ENCODE measurements around the gene NIPBL. TPM values are rescaled to one million over a fixed set of nuclear protein-coding genes. Genes with fewer than 3 reads are reported as not detected.

Gene NIPBL
- total RNA-seq, 1 donor: 41.8 TPM

GRCh38 chr5:36953043-36953442 is 76.5 kb downstream of the NIPBL start:
- H3K4me3 ChIP-seq (ENCODE audit: low read depth, low read length): no peak overlapping the region
- TF ChIP-seq CTCF (IDR thresholded peaks at IDR 0.05; ENCODE audit: insufficient read depth, low read length): no peak
- no peak for DNase-seq (ENCODE audit: low read depth)

- H3K4me3 ChIP-seq (ENCODE audit: low read depth, low read length): no peak overlapping the region
- peak; percentile 13 for DNase-seq (ENCODE audit: low read depth)
- TF ChIP-seq CTCF (IDR thresholded peaks at IDR 0.05; ENCODE audit: insufficient read depth, low read length): no peak
These were observed 81.5 kb downstream of the NIPBL start for GRCh38 chr5:36957953-36958537.

GRCh38 chr5:36958612-36959011 is 82.0 kb downstream of the NIPBL start:
- TF ChIP-seq CTCF (IDR thresholded peaks at IDR 0.05; ENCODE audit: insufficient read depth, low read length): no peak
- DNase-seq (ENCODE audit: low read depth): no peak
- H3K4me3 ChIP-seq (ENCODE audit: low read depth, low read length): no peak overlapping the region

- no peak for DNase-seq (ENCODE audit: low read depth)
- TF ChIP-seq CTCF (IDR thresholded peaks at IDR 0.05; ENCODE audit: insufficient read depth, low read length): no peak
- no peak overlapping the region for H3K4me3 ChIP-seq (ENCODE audit: low read depth, low read length)
These were observed 88.6 kb downstream of the NIPBL start for GRCh38 chr5:36965179-36965578.

GRCh38 chr5:36969700-36970395 is 93.3 kb downstream of the NIPBL start:
- H3K4me3 ChIP-seq (ENCODE audit: low read depth, low read length): no peak overlapping the region
- no peak for TF ChIP-seq CTCF (IDR thresholded peaks at IDR 0.05; ENCODE audit: insufficient read depth, low read length)
- no peak for DNase-seq (ENCODE audit: low read depth)

GRCh38 chr5:36978196-36978595 is 101.6 kb downstream of the NIPBL start:
- no peak for DNase-seq (ENCODE audit: low read depth)
- H3K4me3 ChIP-seq (ENCODE audit: low read depth, low read length): no peak overlapping the region
- TF ChIP-seq CTCF (IDR thresholded peaks at IDR 0.05; ENCODE audit: insufficient read depth, low read length): no peak
